GM12875 (cell line): Measurements from ENCODE around the gene UFC1.

Experiments used
- H3K4me3 ChIP-seq: one replicate; pipeline ENCODE4 v1.5.1; 2011; ENCODE audit warnings: low read depth, low read length, control low read depth
- TF ChIP-seq, protein P1 (sequence below): IDR thresholded peaks from 2 replicates; pipeline ENCODE4 v1.5.1; 2011; ENCODE audit warnings: low read depth, mild to moderate bottlenecking, control low read depth, inconsistent platforms, low read length, moderate library complexity, borderline replicate concordance; ENCODE audit not compliant: insufficient read depth

UFC1 gene

DNA sequence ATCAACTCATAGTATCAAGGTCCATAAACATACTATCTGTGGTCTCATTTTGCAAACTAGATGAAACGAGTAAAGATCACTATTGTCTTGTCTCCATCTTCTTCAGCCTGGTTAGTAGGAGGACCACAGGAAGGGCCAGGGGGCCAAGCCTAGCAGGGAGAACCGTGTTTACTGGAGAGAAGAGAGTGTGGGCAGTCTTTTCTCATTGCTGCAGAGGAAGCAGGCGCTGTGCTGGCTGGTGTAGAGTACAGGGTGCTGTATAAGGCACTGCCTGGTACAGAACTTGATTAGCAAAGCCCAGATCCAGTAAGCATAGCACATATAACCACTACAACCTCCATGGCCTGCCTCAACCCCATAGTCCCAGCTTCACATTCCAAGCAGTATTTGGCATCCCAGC lies 33.5 kb downstream of the UFC1 start:
- no peak overlapping the region for H3K4me3 ChIP-seq

DNA sequence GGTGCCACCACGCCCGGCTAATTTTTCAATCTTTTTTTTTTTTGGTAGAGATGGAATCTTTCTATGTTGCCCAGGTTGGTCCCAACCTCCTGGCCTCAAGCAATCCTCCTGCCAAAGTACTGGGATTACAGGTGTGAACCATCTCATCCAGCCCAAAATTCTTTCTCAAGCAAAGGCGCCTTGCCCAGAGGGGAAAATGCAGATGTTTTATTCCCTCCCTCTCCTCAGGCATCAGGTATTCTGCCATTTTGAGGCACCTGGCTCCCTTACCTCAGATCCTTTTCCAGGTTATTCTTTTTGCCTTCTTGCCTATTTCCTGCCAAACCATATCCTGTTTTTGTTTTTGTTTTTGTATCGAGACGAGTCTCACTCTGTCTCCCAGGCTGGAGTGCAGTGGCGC lies 34.6 kb downstream of the UFC1 start:
- TF ChIP-seq, protein P1, sequence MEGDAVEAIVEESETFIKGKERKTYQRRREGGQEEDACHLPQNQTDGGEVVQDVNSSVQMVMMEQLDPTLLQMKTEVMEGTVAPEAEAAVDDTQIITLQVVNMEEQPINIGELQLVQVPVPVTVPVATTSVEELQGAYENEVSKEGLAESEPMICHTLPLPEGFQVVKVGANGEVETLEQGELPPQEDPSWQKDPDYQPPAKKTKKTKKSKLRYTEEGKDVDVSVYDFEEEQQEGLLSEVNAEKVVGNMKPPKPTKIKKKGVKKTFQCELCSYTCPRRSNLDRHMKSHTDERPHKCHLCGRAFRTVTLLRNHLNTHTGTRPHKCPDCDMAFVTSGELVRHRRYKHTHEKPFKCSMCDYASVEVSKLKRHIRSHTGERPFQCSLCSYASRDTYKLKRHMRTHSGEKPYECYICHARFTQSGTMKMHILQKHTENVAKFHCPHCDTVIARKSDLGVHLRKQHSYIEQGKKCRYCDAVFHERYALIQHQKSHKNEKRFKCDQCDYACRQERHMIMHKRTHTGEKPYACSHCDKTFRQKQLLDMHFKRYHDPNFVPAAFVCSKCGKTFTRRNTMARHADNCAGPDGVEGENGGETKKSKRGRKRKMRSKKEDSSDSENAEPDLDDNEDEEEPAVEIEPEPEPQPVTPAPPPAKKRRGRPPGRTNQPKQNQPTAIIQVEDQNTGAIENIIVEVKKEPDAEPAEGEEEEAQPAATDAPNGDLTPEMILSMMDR: no peak
- H3K4me3 ChIP-seq: no peak overlapping the region

More for the DNA sequence above, 33.5 kb downstream of the UFC1 start:
- TF ChIP-seq, protein P1: no peak

DNA sequence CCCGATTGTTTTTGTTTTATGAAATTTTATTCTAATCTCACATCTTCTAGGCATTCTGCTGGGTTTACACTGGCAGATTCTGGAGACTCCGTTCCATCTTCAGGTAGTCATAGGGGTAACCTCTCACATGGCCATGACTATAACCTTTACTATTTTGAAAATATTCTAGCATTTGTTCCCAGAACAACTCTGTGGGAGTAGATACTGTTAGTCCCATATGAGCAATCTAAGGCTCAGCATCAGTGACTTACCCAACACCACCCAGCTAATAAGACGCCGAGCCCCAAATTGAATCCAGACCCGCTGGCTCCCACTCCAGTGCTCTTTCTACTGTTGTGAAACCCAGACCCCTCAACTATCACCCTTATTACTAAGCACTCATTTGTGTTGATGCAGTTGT lies 35.3 kb downstream of the UFC1 start:
- TF ChIP-seq, protein P1: no peak
- H3K4me3 ChIP-seq: no peak overlapping the region

DNA sequence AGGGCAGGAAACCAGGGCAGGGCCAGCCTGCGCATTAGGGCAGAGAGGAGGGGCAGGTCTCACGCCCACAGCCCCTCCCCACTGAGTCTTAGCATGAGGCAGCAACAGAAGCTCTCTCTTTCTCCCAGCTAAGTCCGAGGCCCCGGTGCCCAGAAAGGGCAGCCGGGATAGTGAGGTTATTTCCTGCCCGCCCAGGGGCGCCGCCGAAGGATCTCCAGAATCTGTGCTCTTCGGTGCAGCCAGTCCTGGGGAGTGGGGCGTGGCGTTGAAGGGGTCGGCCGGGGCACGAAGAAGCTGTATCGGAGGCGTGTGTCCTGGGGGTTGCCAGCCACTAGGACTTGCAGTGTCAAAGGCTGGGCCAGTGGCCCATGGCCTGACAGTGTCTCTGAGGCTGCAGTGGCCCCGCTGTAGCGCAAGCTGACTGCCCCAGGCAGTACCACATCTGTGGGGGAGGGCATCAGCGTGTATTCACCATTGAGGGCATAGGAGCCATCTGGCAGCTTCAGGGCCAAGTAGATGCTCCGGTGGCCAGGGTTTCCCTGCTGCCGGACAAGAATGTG lies 37.3 kb downstream of the UFC1 start:
- TF ChIP-seq, protein P1: no peak
- no peak overlapping the region for H3K4me3 ChIP-seq

DNA sequence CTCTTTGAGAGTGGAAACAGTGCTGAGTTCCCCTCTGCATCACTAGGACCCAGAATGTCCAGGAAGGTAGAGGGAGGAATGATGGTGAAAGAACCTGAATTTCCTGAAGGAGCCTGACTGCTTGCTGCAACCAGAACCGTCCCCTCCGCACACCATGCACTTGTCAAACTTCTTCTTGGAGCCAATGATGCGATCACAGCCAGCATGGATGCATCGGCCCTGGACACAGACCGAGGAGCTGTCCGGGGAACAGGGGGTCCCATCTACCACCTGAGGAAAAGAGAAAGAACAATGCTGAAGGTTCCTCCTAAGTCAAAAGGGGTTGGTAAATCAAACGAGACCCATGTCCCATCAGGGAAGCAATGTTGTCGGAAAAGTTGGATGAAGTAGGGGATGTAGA lies 38.2 kb downstream of the UFC1 start:
- TF ChIP-seq, protein P1: no peak

GRCh38 chr1:161192476-161193465 lies 39.0 kb downstream of the UFC1 start:
- TF ChIP-seq, protein P1: peak; percentile 88
- no peak overlapping the region for H3K4me3 ChIP-seq

More for the DNA sequence above, 38.2 kb downstream of the UFC1 start:
- H3K4me3 ChIP-seq: no peak overlapping the region
